SJCRH30 (cell line): ENCODE data around the gene COG2. TPM values are rescaled to one million over a fixed set of nuclear protein-coding genes. Genes with fewer than 3 reads are reported as not detected.
"Not testable (repeated sequence)": the region's sequence is repeated elsewhere in the genome, so short reads cannot be mapped to it uniquely, and the experiment has no call there.

Source experiments
- DNase-seq, 2 experiments: peaks; one replicate each; pipeline ENCODE4 v3.0.0-alpha.2; 2015 to 2020
- H3K27ac ChIP-seq: fragments of 250-450 bp; sonication (Bioruptor Pico); 2 replicates; pipeline ENCODE4 v1.5.1; 2020; ENCODE audit warnings: mild to moderate bottlenecking, moderate library complexity
- H3K27me3 ChIP-seq: fragments of 250-450 bp; sonication (Bioruptor Pico); 2 replicates; pipeline ENCODE4 v1.5.1; 2020; ENCODE audit warnings: mild to moderate bottlenecking, moderate library complexity
- H3K36me3 ChIP-seq: fragments of 250-450 bp; sonication (Bioruptor Pico); 2 replicates; pipeline ENCODE4 v1.5.1; 2020; ENCODE audit warnings: mild to moderate bottlenecking, moderate library complexity
- H3K4me1 ChIP-seq: fragments of 250-450 bp; sonication (Bioruptor Pico); 2 replicates; pipeline ENCODE4 v1.5.1; 2020; ENCODE audit warnings: mild to moderate bottlenecking, moderate library complexity
- H3K4me3 ChIP-seq: fragments of 250-450 bp; sonication (Bioruptor Pico); 2 replicates; pipeline ENCODE4 v1.5.1; 2020; ENCODE audit warnings: mild to moderate bottlenecking, moderate library complexity
- H3K9me3 ChIP-seq: fragments of 250-450 bp; sonication (Bioruptor Pico); replicated peaks from 2 replicates; pipeline ENCODE4 v1.5.1; 2020; ENCODE audit warnings: mild to moderate bottlenecking, moderate library complexity
- total RNA-seq: library from RNA; depleted of rRNA; stranded (reverse); fragments of >200 nt; shearing (Covaris generic); gene quantifications from 2 replicates; pipeline ENCODE4 v1.2.3, GENCODE V29; 2014; rRNA removed

The COG2 gene
- total RNA-seq, 1 experiment from 2014 or later: 45.0 TPM

- Histone ChIP-seq H3K4me1 (peaks cover 8% of the 10 kb centered on the region; the same call in 1 of the 2 replicates), H3K27me3 (no peaks in the 10 kb centered on the region), H3K9me3 (no peaks in the 10 kb centered on the region), H3K36me3 (no peaks in the 10 kb centered on the region), H3K4me3 (no peak overlapping the region), H3K27ac (no peak overlapping the region)
- DNase-seq: no peak
Observed at GRCh38 chr1:230717251-230717650, 75.0 kb downstream of the COG2 start.

- not testable (repeated sequence) for DNase-seq, H3K9me3 ChIP-seq
Observed at GRCh38 chr1:230721849-230722522, 79.7 kb downstream of the COG2 start.

GRCh38 chr1:230725256-230726012 lies 83.2 kb downstream of the COG2 start:
- Histone ChIP-seq H3K27ac (no peak overlapping the region), H3K4me1 (no peaks in the 10 kb centered on the region), H3K27me3 (no peaks in the 10 kb centered on the region), H3K9me3 (no peaks in the 10 kb centered on the region), H3K36me3 (no peaks in the 10 kb centered on the region), H3K4me3 (no peak overlapping the region)
- DNase-seq: no peak

More at GRCh38 chr1:230721849-230722522, 79.7 kb downstream of the COG2 start:
- H3K27ac ChIP-seq, H3K27me3 ChIP-seq, H3K4me3 ChIP-seq, H3K4me1 ChIP-seq, H3K36me3 ChIP-seq: not testable (repeated sequence)

GRCh38 chr1:230728710-230729392 lies 86.6 kb downstream of the COG2 start:
- Histone ChIP-seq H3K4me1 (no peaks in the 10 kb centered on the region), H3K9me3 (no peaks in the 10 kb centered on the region), H3K27ac (no peak overlapping the region), H3K27me3 (no peaks in the 10 kb centered on the region), H3K4me3 (no peak overlapping the region), H3K36me3 (no peaks in the 10 kb centered on the region)
- DNase-seq: no peak

GRCh38 chr1:230730977-230731376 lies 88.7 kb downstream of the COG2 start:
- no peaks in the 10 kb centered on the region for H3K4me1 ChIP-seq
- H3K36me3 ChIP-seq: no peaks in the 10 kb centered on the region
- no peaks in the 10 kb centered on the region for H3K9me3 ChIP-seq
- DNase-seq: peak in 1 of 2 experiments; percentile 28
- no peak overlapping the region for H3K27ac ChIP-seq
- H3K27me3 ChIP-seq: no peaks in the 10 kb centered on the region
- H3K4me3 ChIP-seq: no peak overlapping the region

GRCh38 chr1:230735447-230735846 lies 93.2 kb downstream of the COG2 start:
- H3K27ac ChIP-seq: no peak overlapping the region
- no peaks in the 10 kb centered on the region for H3K36me3 ChIP-seq
- H3K4me1 ChIP-seq: no peaks in the 10 kb centered on the region
- no peak for DNase-seq
- H3K4me3 ChIP-seq: no peak overlapping the region
- no peaks in the 10 kb centered on the region for H3K9me3 ChIP-seq
- no peaks in the 10 kb centered on the region for H3K27me3 ChIP-seq

- Histone ChIP-seq H3K27ac (no peak overlapping the region), H3K36me3 (no peaks in the 10 kb centered on the region), H3K4me1 (no peaks in the 10 kb centered on the region), H3K9me3 (no peaks in the 10 kb centered on the region), H3K27me3 (no peaks in the 10 kb centered on the region), H3K4me3 (no peak overlapping the region)
- DNase-seq: no peak
Observed at GRCh38 chr1:230737622-230738262, 95.5 kb downstream of the COG2 start.

- no peak for DNase-seq
- H3K4me1 ChIP-seq: no peaks in the 10 kb centered on the region; the same call in 1 of the 2 replicates
Observed at GRCh38 chr1:230739564-230740290, 97.4 kb downstream of the COG2 start.

More at GRCh38 chr1:230739564-230740290, 97.4 kb downstream of the COG2 start:
- H3K4me3 ChIP-seq: no peak overlapping the region
- H3K27me3 ChIP-seq: no peaks in the 10 kb centered on the region
- no peaks in the 10 kb centered on the region for H3K36me3 ChIP-seq
- no peaks in the 10 kb centered on the region for H3K9me3 ChIP-seq
- H3K27ac ChIP-seq: no peak overlapping the region

Other genes starting within 250 kb of the COG2 start
- 20.2 and 21.6 TPM in 2 replicates for gene PGBD5, start 216.1 kb upstream of the COG2 start, total RNA-seq
- 1.6 and 1.8 TPM in 2 replicates for gene AGT, start 71.6 kb downstream of the COG2 start, total RNA-seq
- not detected in 2 replicates for gene CAPN9, start 104.9 kb downstream of the COG2 start, total RNA-seq
- 50.6 and 53.9 TPM in 2 replicates for gene C1orf198, start 226.0 kb downstream of the COG2 start, total RNA-seq